WERI-Rb-1 (cell line): ENCODE measurements around the gene TMEM39B.
"Not testable (repeated sequence)": the region's sequence is repeated elsewhere in the genome, so short reads cannot be mapped to it uniquely, and the experiment has no call there.

ENCODE experiments used
- DNase-seq: peaks from one replicate; pipeline ENCODE4 v3.0.0-alpha.2; 2020
- H3K27ac ChIP-seq: fragments of 250-450 bp; sonication (Bioruptor Pico); 2 replicates; pipeline ENCODE4 v1.5.1; 2020; ENCODE audit warnings: mild to moderate bottlenecking, moderate library complexity
- H3K27me3 ChIP-seq: fragments of 250-450 bp; sonication (Bioruptor Pico); 2 replicates; pipeline ENCODE4 v1.5.1; 2021; ENCODE audit warnings: mild to moderate bottlenecking, low read depth, moderate library complexity; ENCODE audit not compliant: insufficient read depth, severe bottlenecking
- H3K36me3 ChIP-seq: fragments of 250-450 bp; sonication (Bioruptor Pico); 2 replicates; pipeline ENCODE4 v1.5.1; 2020; ENCODE audit warnings: mild to moderate bottlenecking, moderate library complexity
- H3K4me3 ChIP-seq: 2 replicates; pipeline ENCODE4 v1.5.1; 2011; ENCODE audit warnings: low read depth, mild to moderate bottlenecking, control low read depth, low read length
- H3K9me3 ChIP-seq: fragments of 250-450 bp; sonication (Bioruptor Pico); 2 replicates; pipeline ENCODE4 v1.5.1; 2021; ENCODE audit warnings: mild to moderate bottlenecking, moderate library complexity; ENCODE audit not compliant: severe bottlenecking
- CTCF ChIP-seq: IDR thresholded peaks from 2 replicates; pipeline ENCODE4 v1.5.1; 2011; ENCODE audit warnings: low read depth, mild to moderate bottlenecking, control low read depth, inconsistent platforms, low read length

The TMEM39B gene

DNA sequence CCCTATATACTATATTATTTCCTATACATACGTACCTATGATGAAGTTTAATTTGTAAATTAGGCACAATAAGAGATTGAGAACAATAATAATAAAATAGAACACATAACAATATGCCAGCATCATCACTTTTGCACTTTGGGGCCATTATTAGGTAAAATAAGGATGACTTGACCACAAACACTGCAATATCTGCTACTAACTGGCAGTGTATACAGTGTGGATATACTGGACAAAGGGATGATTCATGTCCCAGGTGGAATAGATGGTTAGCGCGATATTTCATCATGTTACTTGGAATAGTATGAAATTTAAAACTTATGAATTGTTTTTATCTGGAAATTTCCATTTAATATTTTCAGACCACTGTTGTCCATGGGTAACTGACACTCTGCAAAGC lies 71.3 kb downstream of the TMEM39B start:
- Histone ChIP-seq H3K27me3 (no peaks in the 10 kb centered on the region), H3K27ac (no peak overlapping the region), H3K36me3 (peaks cover 3% of the 10 kb centered on the region; the same call in 1 of the 2 replicates), H3K9me3 (no peaks in the 10 kb centered on the region), H3K4me3 (no peak overlapping the region)
- no peak for DNase-seq
- no peak for TF ChIP-seq CTCF

DNA sequence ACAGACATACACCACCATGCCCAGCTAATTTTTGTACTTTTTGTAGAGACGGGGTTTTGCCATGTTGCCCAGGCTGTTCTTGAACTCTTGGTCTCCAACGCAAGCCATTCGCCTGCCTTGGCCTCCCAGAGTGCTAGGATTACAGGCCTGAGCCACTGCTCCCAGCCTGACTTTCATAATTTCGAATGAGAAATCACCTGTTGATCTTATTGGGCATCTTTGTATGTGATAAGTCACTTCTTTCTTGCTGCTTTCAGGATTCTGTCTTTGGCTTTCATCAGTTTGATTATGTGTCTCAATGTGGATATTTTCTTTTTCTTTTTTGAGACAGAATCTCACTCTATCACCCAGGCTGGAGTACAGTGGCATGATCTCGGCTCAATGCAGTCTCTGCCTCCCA lies 75.1 kb downstream of the TMEM39B start:
- H3K4me3 ChIP-seq, H3K9me3 ChIP-seq, DNase-seq, H3K27ac ChIP-seq, H3K36me3 ChIP-seq, H3K27me3 ChIP-seq: not testable (repeated sequence)

DNA sequence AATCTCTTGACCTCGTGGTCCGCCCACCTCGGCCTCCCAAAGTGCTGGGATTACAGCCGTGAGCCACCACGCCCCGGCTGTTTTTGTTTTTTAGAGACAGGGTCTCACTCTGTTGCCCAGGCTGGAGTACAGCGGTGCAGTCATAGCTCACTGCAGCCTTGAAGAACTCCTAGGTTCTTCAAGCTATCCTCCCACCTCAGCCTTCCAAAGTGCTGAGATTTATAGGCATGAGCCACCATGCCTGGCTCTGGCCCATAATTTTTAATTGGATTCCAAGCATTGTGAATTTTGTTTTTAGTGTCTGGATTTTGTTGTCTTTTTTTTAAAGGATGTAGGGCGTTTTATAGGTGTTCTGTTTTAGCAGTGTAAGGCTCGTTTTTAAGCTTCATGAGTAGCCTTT lies 78.1 kb downstream of the TMEM39B start:
- Histone ChIP-seq H3K27ac (peak overlapping the region; percentile 56), H3K27me3 (no peaks in the 10 kb centered on the region), H3K9me3 (no peaks in the 10 kb centered on the region), H3K36me3 (peaks cover 12% of the 10 kb centered on the region), H3K4me3 (no peak overlapping the region)
- DNase-seq: no peak
- no peak for TF ChIP-seq CTCF

- H3K9me3 ChIP-seq: no peaks in the 10 kb centered on the region
- H3K27ac ChIP-seq: peak overlapping the region; percentile 56
- H3K36me3 ChIP-seq: peaks cover 18% of the 10 kb centered on the region
- no peaks in the 10 kb centered on the region for H3K27me3 ChIP-seq
- H3K4me3 ChIP-seq: no peak overlapping the region
- TF ChIP-seq CTCF: no peak
- peak; percentile 48 for DNase-seq
These were observed 78.6 kb downstream of the TMEM39B start for GRCh38 chr1:32151319-32151787.
